ENCODE measurements around the gene GALNT1. TPM values are rescaled to one million over a fixed set of nuclear protein-coding genes. Genes with fewer than 3 reads are reported as not detected.

The GALNT1 gene
- total and polyA plus RNA-seq, 10 of the 15 experiments (the other 5 are each of a cell fraction or from before 2014, with no cell fraction given) = 8.0 to 53.7 (median 29.9) TPM

DNA sequence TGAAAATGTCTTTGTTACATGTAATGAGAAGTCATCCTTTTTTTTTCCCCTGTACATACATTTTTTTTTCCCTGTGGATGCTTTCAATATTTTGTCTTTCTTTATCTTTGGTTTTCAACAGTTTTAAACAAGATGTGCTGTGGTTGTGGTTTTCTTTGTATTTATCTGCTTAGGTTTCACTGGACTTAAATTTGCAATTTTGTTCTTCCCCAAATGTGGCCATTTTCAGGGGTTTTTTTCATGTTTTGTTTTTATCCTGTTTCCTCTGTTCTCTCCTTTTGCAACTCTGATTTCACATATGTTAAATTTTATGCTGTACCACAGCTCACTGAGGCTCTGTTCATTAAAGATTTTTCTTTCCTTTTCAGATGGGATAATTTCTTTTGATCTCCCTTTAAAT lies 41.7 kb downstream of the GALNT1 start:
- Histone ChIP-seq H2AFZ (ENCODE audit: control insufficient read depth, low read depth, low read length) (no peak overlapping the region), H3K9me3 (replicated peaks; ENCODE audit: control insufficient read depth, insufficient read depth, low read length) (peaks cover 4% of the 10 kb centered on the region; the same call in 1 of the 3 replicates), H3K4me3 (no peak overlapping the region), H3K79me2 (ENCODE audit: control insufficient read depth, insufficient read depth, low read length) (peaks cover 4% of the 10 kb centered on the region), H3K4me1 (ENCODE audit: control insufficient read depth, insufficient read depth, low read length) (peaks cover 15% of the 10 kb centered on the region), H3K27me3 (replicated peaks in 1 of 2; ENCODE audit: control insufficient read depth in 2 of 2, insufficient read depth in 2 of 2, low read length in 1 of 2) (no peaks in the 10 kb centered on the region), H3K4me2 (ENCODE audit: control insufficient read depth, insufficient read depth) (peak overlapping the region; percentile 50), H4K20me1 (ENCODE audit: control insufficient read depth, insufficient read depth) (no peaks in the 10 kb centered on the region), H3K9ac (ENCODE audit: control insufficient read depth, insufficient read depth, low read length) (no peak overlapping the region), H3K36me3 (ENCODE audit: control insufficient read depth in 2 of 2, insufficient read depth in 2 of 2, low read length in 1 of 2) (no peaks in the 10 kb centered on the region; a peak in 1 of 4 replicates), H3K27ac (ENCODE audit: control insufficient read depth, insufficient read depth) (peak overlapping the region; percentile 20)
- in situ Hi-C loops (cut with MboI) = no loop called here
- no TSS peak for BruUV-seq (replicated peaks)
- ATAC-seq = peak; percentile 45
- ChIA-PET CTCF (interaction anchor here (1.6 to 1.9 kb wide), 2 partner anchors 14 to 43 kb away, joined by 4 read pairs; no protein-coding TSS in a partner anchor), RAD21 (ENCODE audit: unreplicated experiment) (no interaction called here), POLR2A (no interaction called here), SMC1A (ENCODE audit: uncharacterized antibody, unreplicated experiment) (interaction anchor here (1.4 to 1.6 kb wide), 2 partner anchors 14 to 145 kb away, joined by 3 to 5 read pairs; no protein-coding TSS in a partner anchor)
- DNase-seq (ENCODE audit: low read depth, low spot score) = no peak
- peak; percentile 76 for FAIRE-seq
- intact Hi-C loops (cut with micrococcal nuclease; ENCODE audit: unreplicated experiment) = no loop called here
- TF ChIP-seq, protein P1, sequence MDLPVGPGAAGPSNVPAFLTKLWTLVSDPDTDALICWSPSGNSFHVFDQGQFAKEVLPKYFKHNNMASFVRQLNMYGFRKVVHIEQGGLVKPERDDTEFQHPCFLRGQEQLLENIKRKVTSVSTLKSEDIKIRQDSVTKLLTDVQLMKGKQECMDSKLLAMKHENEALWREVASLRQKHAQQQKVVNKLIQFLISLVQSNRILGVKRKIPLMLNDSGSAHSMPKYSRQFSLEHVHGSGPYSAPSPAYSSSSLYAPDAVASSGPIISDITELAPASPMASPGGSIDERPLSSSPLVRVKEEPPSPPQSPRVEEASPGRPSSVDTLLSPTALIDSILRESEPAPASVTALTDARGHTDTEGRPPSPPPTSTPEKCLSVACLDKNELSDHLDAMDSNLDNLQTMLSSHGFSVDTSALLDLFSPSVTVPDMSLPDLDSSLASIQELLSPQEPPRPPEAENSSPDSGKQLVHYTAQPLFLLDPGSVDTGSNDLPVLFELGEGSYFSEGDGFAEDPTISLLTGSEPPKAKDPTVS (IDR thresholded peaks at IDR 0.05; ENCODE audit: low read depth, low read length) = no peak
- TF ChIP-seq LARP7 (IDR thresholded peaks at IDR 0.05) (no peak), KDM1A (IDR thresholded peaks at IDR 0.05; ENCODE audit: borderline replicate concordance) (no peak), ZNF384 (IDR thresholded peaks at IDR 0.05; ENCODE audit: borderline replicate concordance, low read depth, low read length) (0 out of 2 replicates have a peak, but pooled peaks have one; percentile 11), STAT1 (conservative IDR thresholded peaks at IDR 0.05) (no peak), HDAC6 (IDR thresholded peaks at IDR 0.05; ENCODE audit: unreplicated experiment) (no peak), POLR2A (IDR thresholded peaks at IDR 0.05; ENCODE audit: low read depth, low read length) (no peak), SREBF1 (IDR thresholded peaks at IDR 0.05; ENCODE audit: low read length) (no peak), ZNF217 (IDR thresholded peaks at IDR 0.05) (no peak), FOS (IDR thresholded peaks at IDR 0.05; ENCODE audit: borderline replicate concordance, extremely low read depth, insufficient read length) (no peak), FOXM1 (IDR thresholded peaks at IDR 0.05; ENCODE audit: low read depth, low read length) (no peak), TCF12 (IDR thresholded peaks at IDR 0.05; ENCODE audit: low read depth, low read length) (no peak), MYC (IDR thresholded peaks at IDR 0.05; ENCODE audit: insufficient read depth, insufficient read length, insufficient replicate concordance, low read length, severe bottlenecking) (no peak), IKZF1 (conservative IDR thresholded peaks at IDR 0.05) (no peak), CREB1 (IDR thresholded peaks at IDR 0.05; ENCODE audit: low read depth) (no peak), IKZF2 (IDR thresholded peaks at IDR 0.05) (peak in 1 of 2 experiments; percentile 35; a peak in 1 of 4 replicates), BACH1 (IDR thresholded peaks at IDR 0.05; ENCODE audit: borderline replicate concordance) (no peak), SMARCA5 (IDR thresholded peaks at IDR 0.05) (no peak)
- TF ChIP-seq, protein P2, sequence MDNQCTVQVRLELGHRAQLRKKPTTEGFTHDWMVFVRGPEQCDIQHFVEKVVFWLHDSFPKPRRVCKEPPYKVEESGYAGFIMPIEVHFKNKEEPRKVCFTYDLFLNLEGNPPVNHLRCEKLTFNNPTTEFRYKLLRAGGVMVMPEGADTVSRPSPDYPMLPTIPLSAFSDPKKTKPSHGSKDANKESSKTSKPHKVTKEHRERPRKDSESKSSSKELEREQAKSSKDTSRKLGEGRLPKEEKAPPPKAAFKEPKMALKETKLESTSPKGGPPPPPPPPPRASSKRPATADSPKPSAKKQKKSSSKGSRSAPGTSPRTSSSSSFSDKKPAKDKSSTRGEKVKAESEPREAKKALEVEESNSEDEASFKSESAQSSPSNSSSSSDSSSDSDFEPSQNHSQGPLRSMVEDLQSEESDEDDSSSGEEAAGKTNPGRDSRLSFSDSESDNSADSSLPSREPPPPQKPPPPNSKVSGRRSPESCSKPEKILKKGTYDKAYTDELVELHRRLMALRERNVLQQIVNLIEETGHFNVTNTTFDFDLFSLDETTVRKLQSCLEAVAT (IDR thresholded peaks at IDR 0.05) = 0 out of 2 replicates have a peak, but pooled peaks have one; percentile 17
- TF ChIP-seq, protein P3, sequence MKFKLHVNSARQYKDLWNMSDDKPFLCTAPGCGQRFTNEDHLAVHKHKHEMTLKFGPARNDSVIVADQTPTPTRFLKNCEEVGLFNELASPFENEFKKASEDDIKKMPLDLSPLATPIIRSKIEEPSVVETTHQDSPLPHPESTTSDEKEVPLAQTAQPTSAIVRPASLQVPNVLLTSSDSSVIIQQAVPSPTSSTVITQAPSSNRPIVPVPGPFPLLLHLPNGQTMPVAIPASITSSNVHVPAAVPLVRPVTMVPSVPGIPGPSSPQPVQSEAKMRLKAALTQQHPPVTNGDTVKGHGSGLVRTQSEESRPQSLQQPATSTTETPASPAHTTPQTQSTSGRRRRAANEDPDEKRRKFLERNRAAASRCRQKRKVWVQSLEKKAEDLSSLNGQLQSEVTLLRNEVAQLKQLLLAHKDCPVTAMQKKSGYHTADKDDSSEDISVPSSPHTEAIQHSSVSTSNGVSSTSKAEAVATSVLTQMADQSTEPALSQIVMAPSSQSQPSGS (IDR thresholded peaks at IDR 0.05; ENCODE audit: low read length) = no peak
- TF ChIP-seq, protein P4, sequence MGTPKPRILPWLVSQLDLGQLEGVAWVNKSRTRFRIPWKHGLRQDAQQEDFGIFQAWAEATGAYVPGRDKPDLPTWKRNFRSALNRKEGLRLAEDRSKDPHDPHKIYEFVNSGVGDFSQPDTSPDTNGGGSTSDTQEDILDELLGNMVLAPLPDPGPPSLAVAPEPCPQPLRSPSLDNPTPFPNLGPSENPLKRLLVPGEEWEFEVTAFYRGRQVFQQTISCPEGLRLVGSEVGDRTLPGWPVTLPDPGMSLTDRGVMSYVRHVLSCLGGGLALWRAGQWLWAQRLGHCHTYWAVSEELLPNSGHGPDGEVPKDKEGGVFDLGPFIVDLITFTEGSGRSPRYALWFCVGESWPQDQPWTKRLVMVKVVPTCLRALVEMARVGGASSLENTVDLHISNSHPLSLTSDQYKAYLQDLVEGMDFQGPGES (IDR thresholded peaks at IDR 0.05) = no peak
- TF ChIP-seq, protein P5, sequence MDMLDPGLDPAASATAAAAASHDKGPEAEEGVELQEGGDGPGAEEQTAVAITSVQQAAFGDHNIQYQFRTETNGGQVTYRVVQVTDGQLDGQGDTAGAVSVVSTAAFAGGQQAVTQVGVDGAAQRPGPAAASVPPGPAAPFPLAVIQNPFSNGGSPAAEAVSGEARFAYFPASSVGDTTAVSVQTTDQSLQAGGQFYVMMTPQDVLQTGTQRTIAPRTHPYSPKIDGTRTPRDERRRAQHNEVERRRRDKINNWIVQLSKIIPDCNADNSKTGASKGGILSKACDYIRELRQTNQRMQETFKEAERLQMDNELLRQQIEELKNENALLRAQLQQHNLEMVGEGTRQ (IDR thresholded peaks at IDR 0.05; ENCODE audit: borderline replicate concordance, low read depth, low read length) = no peak
